ENCODE measurements around the gene KCNJ9. TPM values are rescaled to one million over a fixed set of nuclear protein-coding genes. Genes with fewer than 3 reads are reported as not detected.

The KCNJ9 gene
- total RNA-seq, 6 experiments from 2014 or later = not detected

DNA sequence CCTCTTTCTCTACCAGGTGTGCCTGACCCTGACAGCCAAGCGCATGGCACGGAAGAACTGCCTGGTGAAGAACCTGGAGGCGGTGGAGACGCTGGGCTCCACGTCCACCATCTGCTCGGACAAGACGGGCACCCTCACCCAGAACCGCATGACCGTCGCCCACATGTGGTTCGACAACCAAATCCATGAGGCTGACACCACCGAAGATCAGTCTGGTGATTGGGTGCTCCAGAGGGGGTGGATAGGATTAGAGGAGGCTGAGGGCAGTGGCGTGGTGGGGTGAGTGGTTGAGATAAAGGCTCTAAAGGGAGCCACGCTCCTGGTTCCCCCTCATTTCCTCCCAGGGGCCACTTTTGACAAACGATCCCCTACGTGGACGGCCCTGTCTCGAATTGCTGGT, 47.3 kb downstream of the KCNJ9 start:
- WGBS (ENCODE audit: insufficient coverage, low coverage, low lambda C conversion rate, missing lambda C conversion rate) = 90% methylated on average over 12 of the region's 18 CpGs
- no peaks in the 10 kb centered on the region for H3K27me3 ChIP-seq
- H3K9me3 ChIP-seq = no peaks in the 10 kb centered on the region
- no peak overlapping the region for H3K27ac ChIP-seq
- DNase-seq (no peak), ATAC-seq (no peak)
- no peak overlapping the region for H3K4me3 ChIP-seq
- TF ChIP-seq POLR2A (IDR thresholded peaks at IDR 0.05) = no peak
- TF ChIP-seq, protein P1, sequence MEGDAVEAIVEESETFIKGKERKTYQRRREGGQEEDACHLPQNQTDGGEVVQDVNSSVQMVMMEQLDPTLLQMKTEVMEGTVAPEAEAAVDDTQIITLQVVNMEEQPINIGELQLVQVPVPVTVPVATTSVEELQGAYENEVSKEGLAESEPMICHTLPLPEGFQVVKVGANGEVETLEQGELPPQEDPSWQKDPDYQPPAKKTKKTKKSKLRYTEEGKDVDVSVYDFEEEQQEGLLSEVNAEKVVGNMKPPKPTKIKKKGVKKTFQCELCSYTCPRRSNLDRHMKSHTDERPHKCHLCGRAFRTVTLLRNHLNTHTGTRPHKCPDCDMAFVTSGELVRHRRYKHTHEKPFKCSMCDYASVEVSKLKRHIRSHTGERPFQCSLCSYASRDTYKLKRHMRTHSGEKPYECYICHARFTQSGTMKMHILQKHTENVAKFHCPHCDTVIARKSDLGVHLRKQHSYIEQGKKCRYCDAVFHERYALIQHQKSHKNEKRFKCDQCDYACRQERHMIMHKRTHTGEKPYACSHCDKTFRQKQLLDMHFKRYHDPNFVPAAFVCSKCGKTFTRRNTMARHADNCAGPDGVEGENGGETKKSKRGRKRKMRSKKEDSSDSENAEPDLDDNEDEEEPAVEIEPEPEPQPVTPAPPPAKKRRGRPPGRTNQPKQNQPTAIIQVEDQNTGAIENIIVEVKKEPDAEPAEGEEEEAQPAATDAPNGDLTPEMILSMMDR (IDR thresholded peaks at IDR 0.05) = no peak
- H3K36me3 ChIP-seq = no peaks in the 10 kb centered on the region
- intact Hi-C loops (cut with DNase I) = no loop called here
- no peaks in the 10 kb centered on the region for H3K4me1 ChIP-seq

DNA sequence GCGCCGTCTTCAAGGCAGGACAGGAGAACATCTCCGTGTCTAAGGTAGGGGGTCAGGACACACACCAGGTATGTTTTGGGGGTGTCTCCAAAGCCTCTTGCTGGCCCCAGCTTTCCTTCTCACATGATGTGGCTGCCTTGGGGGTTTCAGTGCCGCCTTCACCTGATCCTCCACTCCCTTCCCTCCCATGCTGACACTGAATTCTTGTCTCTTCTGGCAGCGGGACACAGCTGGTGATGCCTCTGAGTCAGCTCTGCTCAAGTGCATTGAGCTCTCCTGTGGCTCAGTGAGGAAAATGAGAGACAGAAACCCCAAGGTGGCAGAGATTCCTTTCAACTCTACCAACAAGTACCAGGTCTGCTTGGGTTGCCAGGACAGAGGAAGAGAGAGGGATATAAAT, 47.7 kb downstream of the KCNJ9 start:
- TF ChIP-seq, protein P1 (IDR thresholded peaks at IDR 0.05) = no peak
- TF ChIP-seq POLR2A (IDR thresholded peaks at IDR 0.05) = no peak
- ATAC-seq = no peak
- intact Hi-C loops (cut with DNase I) = no loop called here
- Histone ChIP-seq H3K27me3 (no peaks in the 10 kb centered on the region), H3K9me3 (no peaks in the 10 kb centered on the region), H3K27ac (no peak overlapping the region), H3K36me3 (no peaks in the 10 kb centered on the region), H3K4me1 (no peaks in the 10 kb centered on the region), H3K4me3 (no peak overlapping the region)
- no peak for DNase-seq
- no CpG with 5 or more reads among the region's 5 CpGs for WGBS (ENCODE audit: insufficient coverage, low coverage, low lambda C conversion rate, missing lambda C conversion rate)

DNA sequence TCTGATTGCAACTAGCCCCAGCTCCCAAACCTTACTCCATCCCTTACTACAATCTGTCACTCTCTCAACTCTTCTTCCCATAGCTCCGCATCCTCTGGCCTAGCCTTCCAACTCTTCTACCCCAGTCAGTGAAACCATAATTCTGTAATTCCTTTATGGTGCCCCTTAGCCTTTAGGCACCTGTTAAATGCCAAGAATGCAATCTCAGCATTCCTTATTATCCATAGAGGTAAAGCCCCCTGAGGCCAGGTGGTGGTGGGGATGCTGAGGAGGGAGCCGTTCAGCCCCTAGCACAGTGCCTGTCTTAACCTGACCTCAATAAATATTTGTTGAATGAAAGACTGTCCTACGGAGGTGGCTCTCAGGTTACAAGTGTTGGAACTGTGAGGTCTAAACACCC, 48.2 kb downstream of the KCNJ9 start:
- Histone ChIP-seq H3K4me1 (no peaks in the 10 kb centered on the region), H3K27ac (no peak overlapping the region), H3K4me3 (no peak overlapping the region), H3K36me3 (no peaks in the 10 kb centered on the region), H3K27me3 (no peaks in the 10 kb centered on the region), H3K9me3 (no peaks in the 10 kb centered on the region)
- WGBS (ENCODE audit: insufficient coverage, low coverage, low lambda C conversion rate, missing lambda C conversion rate) = 62% methylated on average over 3 of the region's 3 CpGs
- no peak for ATAC-seq
- intact Hi-C loops (cut with DNase I) = no loop called here
- DNase-seq = no peak
- TF ChIP-seq POLR2A (IDR thresholded peaks at IDR 0.05) = no peak
- TF ChIP-seq, protein P1 (IDR thresholded peaks at IDR 0.05) = no peak

DNA sequence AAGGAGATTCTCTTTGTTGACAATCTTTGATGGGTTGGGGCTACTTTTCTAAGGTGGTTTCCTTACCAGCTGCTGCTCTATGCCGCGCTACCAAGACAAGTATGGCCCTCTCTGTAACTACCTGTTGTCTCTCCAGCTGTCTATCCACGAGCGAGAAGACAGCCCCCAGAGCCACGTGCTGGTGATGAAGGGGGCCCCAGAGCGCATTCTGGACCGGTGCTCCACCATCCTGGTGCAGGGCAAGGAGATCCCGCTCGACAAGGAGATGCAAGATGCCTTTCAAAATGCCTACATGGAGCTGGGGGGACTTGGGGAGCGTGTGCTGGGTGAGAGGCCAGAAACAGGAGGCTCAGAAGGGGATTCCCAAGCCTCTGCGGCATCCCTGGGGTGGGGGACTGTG, 48.6 kb downstream of the KCNJ9 start:
- no peaks in the 10 kb centered on the region for H3K4me1 ChIP-seq
- no peak for ATAC-seq
- no peak overlapping the region for H3K27ac ChIP-seq
- DNase-seq = no peak
- H3K27me3 ChIP-seq = no peaks in the 10 kb centered on the region
- intact Hi-C loops (cut with DNase I) = no loop called here
- no peak for TF ChIP-seq POLR2A (IDR thresholded peaks at IDR 0.05)
- TF ChIP-seq, protein P1 (IDR thresholded peaks at IDR 0.05) = no peak
- H3K4me3 ChIP-seq = no peak overlapping the region
- no peaks in the 10 kb centered on the region for H3K9me3 ChIP-seq
- WGBS (ENCODE audit: insufficient coverage, low coverage, low lambda C conversion rate, missing lambda C conversion rate) = 94% methylated on average over 9 of the region's 11 CpGs
- no peaks in the 10 kb centered on the region for H3K36me3 ChIP-seq

DNA sequence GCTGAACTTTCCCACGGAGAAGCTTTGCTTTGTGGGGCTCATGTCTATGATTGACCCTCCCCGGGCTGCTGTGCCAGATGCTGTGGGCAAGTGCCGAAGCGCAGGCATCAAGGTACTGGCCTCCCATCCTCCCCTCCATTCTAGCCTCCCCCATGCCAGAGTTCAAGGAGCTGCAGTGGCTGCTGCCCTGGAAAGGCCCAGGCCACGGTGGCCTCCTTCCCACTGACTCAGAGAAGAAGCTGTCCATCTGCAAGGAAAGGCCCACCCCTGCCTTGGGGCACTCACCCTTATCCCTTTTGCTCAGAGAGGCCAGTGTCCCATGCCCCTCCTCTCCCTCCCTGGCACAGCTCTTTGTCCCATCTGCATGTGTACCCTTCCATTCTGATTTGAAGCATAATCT, 49.1 kb downstream of the KCNJ9 start:
- TF ChIP-seq POLR2A (IDR thresholded peaks at IDR 0.05) = no peak
- TF ChIP-seq, protein P1 (IDR thresholded peaks at IDR 0.05) = no peak
- 80% methylated on average over 1 of the region's 5 CpGs for WGBS (ENCODE audit: insufficient coverage, low coverage, low lambda C conversion rate, missing lambda C conversion rate)
- Histone ChIP-seq H3K4me1 (no peaks in the 10 kb centered on the region), H3K36me3 (no peaks in the 10 kb centered on the region), H3K9me3 (no peaks in the 10 kb centered on the region), H3K27me3 (no peaks in the 10 kb centered on the region), H3K27ac (no peak overlapping the region), H3K4me3 (no peak overlapping the region)
- ATAC-seq = no peak
- intact Hi-C loops (cut with DNase I) = no loop called here
- no peak for DNase-seq

Data from right lobe of liver (tissue), 6 donors.